ENCODE measurements around the gene SBNO2.

SBNO2 gene

GRCh38 chr19:1144741-1145140 is 29.3 kb downstream of the SBNO2 start:
- Histone ChIP-seq H3K4me3 (ENCODE audit: control insufficient read depth in 1 of 7, extremely low read depth in 1 of 7, insufficient read depth in 4 of 7, low read depth in 2 of 7, low read length in 6 of 7) (no peak overlapping the region), H3K36me3 (ENCODE audit: control insufficient read depth in 4 of 4, insufficient read depth in 4 of 4, low read length in 3 of 4) (peaks cover 0 to 51% (median 31%) of the 10 kb centered on the region in 4 experiments), H3K27ac (ENCODE audit: insufficient read depth in 1 of 2, low read depth in 1 of 2, low read length in 2 of 2, poor library complexity in 1 of 2, severe bottlenecking in 2 of 2) (no peak overlapping the region), H3K9me3 (ENCODE audit: control extremely low read depth in 1 of 5, control insufficient read depth in 4 of 5, insufficient read depth in 2 of 5, low read depth in 1 of 5, low read length in 4 of 5) (no peaks in the 10 kb centered on the region), H3K4me1 (ENCODE audit: control extremely low read depth in 1 of 4, control insufficient read depth in 4 of 4, insufficient read depth in 4 of 4, low read length in 3 of 4) (no peaks in the 10 kb centered on the region), H3K27me3 (replicated peaks in 2 of 5; ENCODE audit: control insufficient read depth in 4 of 5, insufficient read depth in 5 of 5, low read length in 4 of 5) (no peaks in the 10 kb centered on the region)
- WGBS (ENCODE audit: insufficient coverage) = 93% methylated on average over 1 of the region's 1 CpG
- CTCF ChIA-PET = no interaction called here
- no peak for DNase-seq
- POLR2A ChIA-PET = no interaction called here

- CTCF ChIA-PET = no interaction called here
- H3K36me3 ChIP-seq (ENCODE audit: control insufficient read depth in 4 of 4, insufficient read depth in 4 of 4, low read length in 3 of 4) = peaks cover 1 to 49% (median 28%) of the 10 kb centered on the region in 4 experiments
- WGBS (ENCODE audit: insufficient coverage) = 97% methylated on average over 30 of the region's 33 CpGs
These were observed 30.2 kb downstream of the SBNO2 start for GRCh38 chr19:1143828-1144399.

GRCh38 chr19:1141944-1142343 is 32.1 kb downstream of the SBNO2 start:
- Histone ChIP-seq H3K4me3 (ENCODE audit: control insufficient read depth in 1 of 7, extremely low read depth in 1 of 7, insufficient read depth in 4 of 7, low read depth in 2 of 7, low read length in 6 of 7) (no peak overlapping the region), H3K4me1 (ENCODE audit: control extremely low read depth in 1 of 4, control insufficient read depth in 4 of 4, insufficient read depth in 4 of 4, low read length in 3 of 4) (peaks cover 0 to 1% (median under 1%) of the 10 kb centered on the region in 4 experiments), H3K27ac (ENCODE audit: insufficient read depth in 1 of 2, low read depth in 1 of 2, low read length in 2 of 2, poor library complexity in 1 of 2, severe bottlenecking in 2 of 2) (no peak overlapping the region), H3K27me3 (replicated peaks in 2 of 5; ENCODE audit: control insufficient read depth in 4 of 5, insufficient read depth in 5 of 5, low read length in 4 of 5) (no peaks in the 10 kb centered on the region), H3K9me3 (ENCODE audit: control extremely low read depth in 1 of 5, control insufficient read depth in 4 of 5, insufficient read depth in 2 of 5, low read depth in 1 of 5, low read length in 4 of 5) (no peaks in the 10 kb centered on the region), H3K36me3 (ENCODE audit: control insufficient read depth in 4 of 4, insufficient read depth in 4 of 4, low read length in 3 of 4) (peaks cover 2 to 46% (median 25%) of the 10 kb centered on the region in 4 experiments)
- CTCF ChIA-PET = no interaction called here
- POLR2A ChIA-PET = no interaction called here
- DNase-seq = no peak
- WGBS (ENCODE audit: insufficient coverage) = 88% methylated on average over 4 of the region's 5 CpGs

More at GRCh38 chr19:1143828-1144399, 30.2 kb downstream of the SBNO2 start:
- no peak overlapping the region for H3K27ac ChIP-seq (ENCODE audit: insufficient read depth in 1 of 2, low read depth in 1 of 2, low read length in 2 of 2, poor library complexity in 1 of 2, severe bottlenecking in 2 of 2)
- no peaks in the 10 kb centered on the region for H3K27me3 ChIP-seq (replicated peaks in 2 of 5; ENCODE audit: control insufficient read depth in 4 of 5, insufficient read depth in 5 of 5, low read length in 4 of 5)
- H3K4me3 ChIP-seq (ENCODE audit: control insufficient read depth in 1 of 7, extremely low read depth in 1 of 7, insufficient read depth in 4 of 7, low read depth in 2 of 7, low read length in 6 of 7) = no peak overlapping the region
- POLR2A ChIA-PET = interaction anchor here (1.2 kb wide), 1 partner anchor 11 kb away, joined by 4 read pairs; no protein-coding TSS in a partner anchor
- H3K4me1 ChIP-seq (ENCODE audit: control extremely low read depth in 1 of 4, control insufficient read depth in 4 of 4, insufficient read depth in 4 of 4, low read length in 3 of 4) = no peaks in the 10 kb centered on the region
- H3K9me3 ChIP-seq (ENCODE audit: control extremely low read depth in 1 of 5, control insufficient read depth in 4 of 5, insufficient read depth in 2 of 5, low read depth in 1 of 5, low read length in 4 of 5) = no peaks in the 10 kb centered on the region
- no peak for DNase-seq

- H3K27me3 ChIP-seq (replicated peaks in 2 of 5; ENCODE audit: control insufficient read depth in 4 of 5, insufficient read depth in 5 of 5, low read length in 4 of 5) = no peaks in the 10 kb centered on the region
- peaks cover 2 to 40% (median 20%) of the 10 kb centered on the region in 4 experiments for H3K36me3 ChIP-seq (ENCODE audit: control insufficient read depth in 4 of 4, insufficient read depth in 4 of 4, low read length in 3 of 4)
- WGBS (ENCODE audit: insufficient coverage) = 92% methylated on average over 21 of the region's 39 CpGs
- H3K4me1 ChIP-seq (ENCODE audit: control extremely low read depth in 1 of 4, control insufficient read depth in 4 of 4, insufficient read depth in 4 of 4, low read length in 3 of 4) = peaks cover 0 to 16% (median 15%) of the 10 kb centered on the region in 4 experiments
- ChIA-PET CTCF (no interaction called here), POLR2A (no interaction called here)
- H3K9me3 ChIP-seq (ENCODE audit: control extremely low read depth in 1 of 5, control insufficient read depth in 4 of 5, insufficient read depth in 2 of 5, low read depth in 1 of 5, low read length in 4 of 5) = no peaks in the 10 kb centered on the region
- no peak for DNase-seq
- H3K4me3 ChIP-seq (ENCODE audit: control insufficient read depth in 1 of 7, extremely low read depth in 1 of 7, insufficient read depth in 4 of 7, low read depth in 2 of 7, low read length in 6 of 7) = no peak overlapping the region
- no peak overlapping the region for H3K27ac ChIP-seq (ENCODE audit: insufficient read depth in 1 of 2, low read depth in 1 of 2, low read length in 2 of 2, poor library complexity in 1 of 2, severe bottlenecking in 2 of 2)
These were observed 33.6 kb downstream of the SBNO2 start for GRCh38 chr19:1140272-1141027.

GRCh38 chr19:1139126-1139525 is 34.9 kb downstream of the SBNO2 start:
- WGBS (ENCODE audit: insufficient coverage) = 97% methylated on average over 15 of the region's 15 CpGs
- no peak overlapping the region for H3K27ac ChIP-seq (ENCODE audit: insufficient read depth in 1 of 2, low read depth in 1 of 2, low read length in 2 of 2, poor library complexity in 1 of 2, severe bottlenecking in 2 of 2)
- no peaks in the 10 kb centered on the region for H3K9me3 ChIP-seq (ENCODE audit: control extremely low read depth in 1 of 5, control insufficient read depth in 4 of 5, insufficient read depth in 2 of 5, low read depth in 1 of 5, low read length in 4 of 5)
- DNase-seq = no peak
- peaks cover 0 to 24% (median 19%) of the 10 kb centered on the region in 4 experiments for H3K4me1 ChIP-seq (ENCODE audit: control extremely low read depth in 1 of 4, control insufficient read depth in 4 of 4, insufficient read depth in 4 of 4, low read length in 3 of 4)
- H3K36me3 ChIP-seq (ENCODE audit: control insufficient read depth in 4 of 4, insufficient read depth in 4 of 4, low read length in 3 of 4) = peaks cover 2 to 45% (median 19%) of the 10 kb centered on the region in 4 experiments
- H3K27me3 ChIP-seq (replicated peaks in 2 of 5; ENCODE audit: control insufficient read depth in 4 of 5, insufficient read depth in 5 of 5, low read length in 4 of 5) = no peaks in the 10 kb centered on the region
- POLR2A ChIA-PET = no interaction called here
- H3K4me3 ChIP-seq (ENCODE audit: control insufficient read depth in 1 of 7, extremely low read depth in 1 of 7, insufficient read depth in 4 of 7, low read depth in 2 of 7, low read length in 6 of 7) = no peak overlapping the region
- CTCF ChIA-PET = interaction anchor here (1.0 kb wide), 1 partner anchor 76 kb away, joined by 3 read pairs; no protein-coding TSS in a partner anchor

GRCh38 chr19:1138121-1138520 is 35.9 kb downstream of the SBNO2 start:
- CTCF ChIA-PET = no interaction called here
- Histone ChIP-seq H3K4me3 (ENCODE audit: control insufficient read depth in 1 of 7, extremely low read depth in 1 of 7, insufficient read depth in 4 of 7, low read depth in 2 of 7, low read length in 6 of 7) (no peak overlapping the region), H3K27ac (ENCODE audit: insufficient read depth in 1 of 2, low read depth in 1 of 2, low read length in 2 of 2, poor library complexity in 1 of 2, severe bottlenecking in 2 of 2) (no peak overlapping the region), H3K9me3 (ENCODE audit: control extremely low read depth in 1 of 5, control insufficient read depth in 4 of 5, insufficient read depth in 2 of 5, low read depth in 1 of 5, low read length in 4 of 5) (no peaks in the 10 kb centered on the region), H3K36me3 (ENCODE audit: control insufficient read depth in 4 of 4, insufficient read depth in 4 of 4, low read length in 3 of 4) (peaks cover 2 to 36% (median 12%) of the 10 kb centered on the region in 4 experiments), H3K27me3 (replicated peaks in 2 of 5; ENCODE audit: control insufficient read depth in 4 of 5, insufficient read depth in 5 of 5, low read length in 4 of 5) (no peaks in the 10 kb centered on the region), H3K4me1 (ENCODE audit: control extremely low read depth in 1 of 4, control insufficient read depth in 4 of 4, insufficient read depth in 4 of 4, low read length in 3 of 4) (peaks cover 0 to 34% (median 29%) of the 10 kb centered on the region in 4 experiments)
- POLR2A ChIA-PET = no interaction called here
- 92% methylated on average over 3 of the region's 11 CpGs for WGBS (ENCODE audit: insufficient coverage)
- no peak for DNase-seq
